HepG2 (cell line): ENCODE results near the gene ENTPD7. TPM values are rescaled to one million over a fixed set of nuclear protein-coding genes. Genes with fewer than 3 reads are reported as not detected.

Source experiments
- ATF7 ChIP-seq, 2 experiments: fragments of 450-650 bp in 1 of 2; sonication (generic) in 1 of 2; formaldehyde crosslinking in 1 of 2; IDR thresholded peaks; 2 replicates each; pipeline versions ENCODE4 v1.4.0 to v1.6.1; 2016 to 2020; ENCODE audit warnings: antibody characterized with exemption in 1 of 2, mild to moderate bottlenecking in 1 of 2, missing genetic modification reagents in 1 of 2
- FIP1L1 ChIP-seq: fragments of 200-400 bp; formaldehyde crosslinking; IDR thresholded peaks from 2 replicates; pipeline ENCODE4 v1.6.1; 2018; ENCODE audit warnings: low read depth, mild to moderate bottlenecking, low read length, moderate library complexity, borderline replicate concordance; ENCODE audit not compliant: insufficient read depth
- JUND ChIP-seq: sonication (generic); formaldehyde crosslinking; IDR thresholded peaks from 2 replicates; pipeline ENCODE4 v1.8.0; 2022; ENCODE audit warnings: mild to moderate bottlenecking, missing genetic modification reagents
- KAT2B ChIP-seq: fragments of 150-350 bp; IDR thresholded peaks from 2 replicates; pipeline ENCODE4 v1.6.1; 2014; ENCODE audit warnings: low read depth, low read length, borderline replicate concordance
- KLF6 ChIP-seq: IDR thresholded peaks from 2 replicates; pipeline ENCODE4 v1.8.0; 2016; ENCODE audit warnings: missing biosample characterization, missing genetic modification reagents
- NKX3-1 ChIP-seq: sonication (generic); formaldehyde crosslinking; IDR thresholded peaks from 2 replicates; pipeline ENCODE4 v1.5.0; 2020; ENCODE audit warnings: missing genetic modification reagents
- TBX2 ChIP-seq: sonication (generic); formaldehyde crosslinking; IDR thresholded peaks from 2 replicates; pipeline ENCODE4 v1.5.0; 2020; ENCODE audit warnings: missing genetic modification reagents, mild to moderate bottlenecking, borderline replicate concordance
- TGIF2 ChIP-seq: IDR thresholded peaks from 2 replicates; pipeline ENCODE4 v1.6.1; 2016; ENCODE audit warnings: control low read depth, missing compliant biosample characterization
- ZNF180 ChIP-seq: sonication (generic); formaldehyde crosslinking; IDR thresholded peaks from 2 replicates; pipeline ENCODE4 v1.4.0; 2020; ENCODE audit warnings: low read depth, missing genetic modification reagents, borderline replicate concordance
- ZNF549 ChIP-seq: sonication (generic); formaldehyde crosslinking; IDR thresholded peaks from 2 replicates; pipeline ENCODE4 v1.5.0; 2020; ENCODE audit warnings: missing genetic modification reagents
- ZNF614 ChIP-seq: IDR thresholded peaks from 2 replicates; pipeline ENCODE4 v1.6.1; 2018; ENCODE audit warnings: missing biosample characterization, missing genetic modification reagents, inconsistent platforms, borderline replicate concordance
- polyA plus RNA-seq, 8 experiments: library from polyadenylated mRNA; depleted of rRNA in 3 of 8; stranded (reverse) in 7 of 8; unstranded in 1 of 8; fragments of >200 nt; fragmentation: Illumina TruSeq in 4 of 8; extraction: Trizol in 4 of 8; gene quantifications; 2 replicates each; pipeline versions ENCODE4 v1.2.1 to v1.2.3, GENCODE V29; 2011 to 2016; ENCODE audit warnings: low read depth in 4 of 8, missing spikeins in 1 of 8, mixed read lengths in 1 of 8; ENCODE audit not compliant: insufficient read depth in 1 of 8
- total RNA-seq, 5 experiments: library from RNA; depleted of rRNA; stranded (reverse); fragments of >200 nt; fragmentation: Illumina TruSeq; extraction: Trizol; gene quantifications; 2 replicates each; pipeline ENCODE4 v1.2.3, GENCODE V29; 2016; ENCODE audit warnings: low read depth in 1 of 5
- TF ChIP-seq, protein P1 (sequence below): sonication (generic); formaldehyde crosslinking; IDR thresholded peaks from 2 replicates; pipeline ENCODE4 v1.5.0; 2020; ENCODE audit warnings: missing genetic modification reagents
- TF ChIP-seq, protein P2 (sequence below), 2 experiments: fragments of 450-650 bp in 1 of 2; sonication (generic) in 1 of 2; formaldehyde crosslinking in 1 of 2; IDR thresholded peaks; 2 replicates each; pipeline versions ENCODE4 v1.6.1 to v1.8.0; 2016 to 2022; ENCODE audit warnings: antibody characterized with exemption in 1 of 2, mild to moderate bottlenecking in 1 of 2, missing genetic modification reagents in 1 of 2
- TF ChIP-seq, protein P3 (sequence below): sonication (generic); formaldehyde crosslinking; IDR thresholded peaks from 2 replicates; pipeline ENCODE4 v1.4.0; 2020; ENCODE audit warnings: missing genetic modification reagents

ENTPD7 gene
- total and polyA plus RNA-seq, 2 of the 13 experiments (the other 11 are each of a cell fraction or from before 2014, with no cell fraction given), result 7.6 to 36.5 TPM

DNA sequence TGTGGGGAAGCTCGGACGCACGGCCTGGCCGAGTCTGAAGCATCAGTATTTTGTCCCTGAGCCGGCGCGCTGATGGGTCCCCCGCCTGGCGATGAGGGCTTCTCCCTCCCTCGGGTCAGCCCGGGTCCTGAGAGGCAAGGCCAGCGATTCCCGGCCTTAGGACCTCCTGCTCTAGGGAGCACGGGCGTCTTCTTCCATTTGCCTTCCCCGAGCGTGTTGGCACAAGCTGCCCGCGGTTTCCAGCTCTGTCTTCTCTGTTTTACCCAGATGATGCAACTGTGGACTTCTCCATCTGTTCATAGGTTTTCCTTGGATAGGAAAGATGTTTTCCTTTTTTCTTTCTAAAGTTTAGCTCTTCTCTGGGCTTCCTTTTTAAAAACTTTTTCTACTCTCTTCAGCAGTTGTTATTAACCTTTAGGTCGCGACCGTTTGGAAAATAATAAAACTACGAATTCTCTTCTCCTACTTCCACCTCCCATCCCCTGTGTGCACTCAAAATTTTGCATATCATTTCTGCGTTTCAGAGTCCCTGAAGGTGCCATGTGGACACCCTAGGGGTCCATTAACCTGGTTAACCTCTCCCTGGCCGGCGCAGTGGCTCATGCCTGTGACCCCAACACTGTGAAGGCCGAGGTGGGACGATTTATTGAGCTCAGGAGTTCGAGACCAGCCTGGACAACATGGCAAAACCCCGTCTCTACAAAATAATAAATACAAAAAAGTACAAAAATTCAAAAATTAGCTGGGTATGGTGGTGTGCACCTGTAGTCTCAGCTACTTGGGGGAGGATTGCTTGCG, 37.7 kb upstream of the ENTPD7 start (continued):
- TF ChIP-seq ZNF549 (CRISPR knock-in tag) (no peak), FIP1L1 (no peak), TBX2 (CRISPR knock-in tag) (no peak), ZNF614 (CRISPR knock-in tag) (no peak), ZNF180 (CRISPR knock-in tag) (no peak), ATF7 (IDR thresholded peaks at IDR 0.05) (no peak; the same call in 1 of the 2 replicates), ATF7 (CRISPR knock-in tag; IDR thresholded peaks at IDR 0.05) (no peak), JUND (CRISPR knock-in tag) (no peak), KAT2B (no peak), TGIF2 (CRISPR knock-in tag) (no peak; the same call in 1 of the 2 replicates), KLF6 (CRISPR knock-in tag) (peak; percentile 15; the same call in 1 of the 2 replicates), NKX3-1 (no peak)
- TF ChIP-seq, protein P1, sequence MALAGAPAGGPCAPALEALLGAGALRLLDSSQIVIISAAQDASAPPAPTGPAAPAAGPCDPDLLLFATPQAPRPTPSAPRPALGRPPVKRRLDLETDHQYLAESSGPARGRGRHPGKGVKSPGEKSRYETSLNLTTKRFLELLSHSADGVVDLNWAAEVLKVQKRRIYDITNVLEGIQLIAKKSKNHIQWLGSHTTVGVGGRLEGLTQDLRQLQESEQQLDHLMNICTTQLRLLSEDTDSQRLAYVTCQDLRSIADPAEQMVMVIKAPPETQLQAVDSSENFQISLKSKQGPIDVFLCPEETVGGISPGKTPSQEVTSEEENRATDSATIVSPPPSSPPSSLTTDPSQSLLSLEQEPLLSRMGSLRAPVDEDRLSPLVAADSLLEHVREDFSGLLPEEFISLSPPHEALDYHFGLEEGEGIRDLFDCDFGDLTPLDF (CRISPR knock-in tag), result no peak
- TF ChIP-seq, protein P2, sequence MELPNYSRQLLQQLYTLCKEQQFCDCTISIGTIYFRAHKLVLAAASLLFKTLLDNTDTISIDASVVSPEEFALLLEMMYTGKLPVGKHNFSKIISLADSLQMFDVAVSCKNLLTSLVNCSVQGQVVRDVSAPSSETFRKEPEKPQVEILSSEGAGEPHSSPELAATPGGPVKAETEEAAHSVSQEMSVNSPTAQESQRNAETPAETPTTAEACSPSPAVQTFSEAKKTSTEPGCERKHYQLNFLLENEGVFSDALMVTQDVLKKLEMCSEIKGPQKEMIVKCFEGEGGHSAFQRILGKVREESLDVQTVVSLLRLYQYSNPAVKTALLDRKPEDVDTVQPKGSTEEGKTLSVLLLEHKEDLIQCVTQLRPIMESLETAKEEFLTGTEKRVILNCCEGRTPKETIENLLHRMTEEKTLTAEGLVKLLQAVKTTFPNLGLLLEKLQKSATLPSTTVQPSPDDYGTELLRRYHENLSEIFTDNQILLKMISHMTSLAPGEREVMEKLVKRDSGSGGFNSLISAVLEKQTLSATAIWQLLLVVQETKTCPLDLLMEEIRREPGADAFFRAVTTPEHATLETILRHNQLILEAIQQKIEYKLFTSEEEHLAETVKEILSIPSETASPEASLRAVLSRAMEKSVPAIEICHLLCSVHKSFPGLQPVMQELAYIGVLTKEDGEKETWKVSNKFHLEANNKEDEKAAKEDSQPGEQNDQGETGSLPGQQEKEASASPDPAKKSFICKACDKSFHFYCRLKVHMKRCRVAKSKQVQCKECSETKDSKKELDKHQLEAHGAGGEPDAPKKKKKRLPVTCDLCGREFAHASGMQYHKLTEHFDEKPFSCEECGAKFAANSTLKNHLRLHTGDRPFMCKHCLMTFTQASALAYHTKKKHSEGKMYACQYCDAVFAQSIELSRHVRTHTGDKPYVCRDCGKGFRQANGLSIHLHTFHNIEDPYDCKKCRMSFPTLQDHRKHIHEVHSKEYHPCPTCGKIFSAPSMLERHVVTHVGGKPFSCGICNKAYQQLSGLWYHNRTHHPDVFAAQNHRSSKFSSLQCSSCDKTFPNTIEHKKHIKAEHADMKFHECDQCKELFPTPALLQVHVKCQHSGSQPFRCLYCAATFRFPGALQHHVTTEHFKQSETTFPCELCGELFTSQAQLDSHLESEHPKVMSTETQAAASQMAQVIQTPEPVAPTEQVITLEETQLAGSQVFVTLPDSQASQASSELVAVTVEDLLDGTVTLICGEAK (IDR thresholded peaks at IDR 0.05), result no peak
- TF ChIP-seq, protein P2 (CRISPR knock-in tag; IDR thresholded peaks at IDR 0.05), result no peak
- TF ChIP-seq, protein P3, sequence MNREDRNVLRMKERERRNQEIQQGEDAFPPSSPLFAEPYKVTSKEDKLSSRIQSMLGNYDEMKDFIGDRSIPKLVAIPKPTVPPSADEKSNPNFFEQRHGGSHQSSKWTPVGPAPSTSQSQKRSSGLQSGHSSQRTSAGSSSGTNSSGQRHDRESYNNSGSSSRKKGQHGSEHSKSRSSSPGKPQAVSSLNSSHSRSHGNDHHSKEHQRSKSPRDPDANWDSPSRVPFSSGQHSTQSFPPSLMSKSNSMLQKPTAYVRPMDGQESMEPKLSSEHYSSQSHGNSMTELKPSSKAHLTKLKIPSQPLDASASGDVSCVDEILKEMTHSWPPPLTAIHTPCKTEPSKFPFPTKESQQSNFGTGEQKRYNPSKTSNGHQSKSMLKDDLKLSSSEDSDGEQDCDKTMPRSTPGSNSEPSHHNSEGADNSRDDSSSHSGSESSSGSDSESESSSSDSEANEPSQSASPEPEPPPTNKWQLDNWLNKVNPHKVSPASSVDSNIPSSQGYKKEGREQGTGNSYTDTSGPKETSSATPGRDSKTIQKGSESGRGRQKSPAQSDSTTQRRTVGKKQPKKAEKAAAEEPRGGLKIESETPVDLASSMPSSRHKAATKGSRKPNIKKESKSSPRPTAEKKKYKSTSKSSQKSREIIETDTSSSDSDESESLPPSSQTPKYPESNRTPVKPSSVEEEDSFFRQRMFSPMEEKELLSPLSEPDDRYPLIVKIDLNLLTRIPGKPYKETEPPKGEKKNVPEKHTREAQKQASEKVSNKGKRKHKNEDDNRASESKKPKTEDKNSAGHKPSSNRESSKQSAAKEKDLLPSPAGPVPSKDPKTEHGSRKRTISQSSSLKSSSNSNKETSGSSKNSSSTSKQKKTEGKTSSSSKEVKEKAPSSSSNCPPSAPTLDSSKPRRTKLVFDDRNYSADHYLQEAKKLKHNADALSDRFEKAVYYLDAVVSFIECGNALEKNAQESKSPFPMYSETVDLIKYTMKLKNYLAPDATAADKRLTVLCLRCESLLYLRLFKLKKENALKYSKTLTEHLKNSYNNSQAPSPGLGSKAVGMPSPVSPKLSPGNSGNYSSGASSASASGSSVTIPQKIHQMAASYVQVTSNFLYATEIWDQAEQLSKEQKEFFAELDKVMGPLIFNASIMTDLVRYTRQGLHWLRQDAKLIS, result no peak
